Measurements from ENCODE around the gene HLA-DOA. TPM values are rescaled to one million over a fixed set of nuclear protein-coding genes. Genes with fewer than 3 reads are reported as not detected.

The HLA-DOA gene
- total RNA-seq, 1 experiment from 2014 or later: 13.6 TPM

- ChIA-PET CTCF (no interaction called here), POLR2A (no interaction called here)
- ATAC-seq: no peak
- no peaks in the 10 kb centered on the region for H3K9me3 Mint-ChIP-seq
- no peaks in the 10 kb centered on the region for H3K36me3 Mint-ChIP-seq
- DNase-seq (ENCODE audit: low spot score): no peak
- TF ChIP-seq CTCF (IDR thresholded peaks at IDR 0.05): no peak
- TF ChIP-seq PREB (CRISPR knock-in tag; IDR thresholded peaks at IDR 0.05; ENCODE audit: borderline replicate concordance): no peak
- TF ChIP-seq E2F4 (CRISPR knock-in tag; IDR thresholded peaks at IDR 0.05; ENCODE audit: borderline replicate concordance, low read depth): no peak
- TF ChIP-seq ETV6 (CRISPR knock-in tag; IDR thresholded peaks at IDR 0.05): no peak
- no peak for TF ChIP-seq E2F1 (CRISPR knock-in tag; IDR thresholded peaks at IDR 0.05)
- TF ChIP-seq NR3C1 (CRISPR knock-in tag; conservative IDR thresholded peaks at IDR 0.05; ENCODE audit: low read depth): no peak
- no peak for TF ChIP-seq SOX15 (CRISPR knock-in tag; IDR thresholded peaks at IDR 0.05)
- no peak for TF ChIP-seq ZNF263 (CRISPR knock-in tag; IDR thresholded peaks at IDR 0.05; ENCODE audit: low read depth)
- TF ChIP-seq TP53 (CRISPR knock-in tag; IDR thresholded peaks at IDR 0.05): no peak
- no peak for TF ChIP-seq EMX1 (CRISPR knock-in tag; IDR thresholded peaks at IDR 0.05)
- no peak for TF ChIP-seq USF1 (CRISPR knock-in tag; IDR thresholded peaks at IDR 0.05)
- TF ChIP-seq CBFB (CRISPR knock-in tag; IDR thresholded peaks at IDR 0.05; ENCODE audit: low read depth): no peak
- TF ChIP-seq ATF2 (CRISPR knock-in tag; IDR thresholded peaks at IDR 0.05; ENCODE audit: borderline replicate concordance, low read depth): no peak
- H3K27ac Mint-ChIP-seq: no peak overlapping the region
- H3K27me3 Mint-ChIP-seq (ENCODE audit: low read depth): no peaks in the 10 kb centered on the region; the same call in 1 of the 2 replicates
- H3K4me1 Mint-ChIP-seq: peaks cover 10% of the 10 kb centered on the region
- no peak overlapping the region for H3K4me3 Mint-ChIP-seq
Observed at GRCh38 chr6:33023536-33023935, 14.1 kb upstream of the HLA-DOA start.

- ATAC-seq (no peak), DNase-seq (ENCODE audit: low spot score) (no peak)
- Mint-ChIP-seq H3K36me3 (no peaks in the 10 kb centered on the region), H3K4me1 (peaks cover 18% of the 10 kb centered on the region), H3K27ac (no peak overlapping the region), H3K4me3 (no peak overlapping the region), H3K9me3 (no peaks in the 10 kb centered on the region), H3K27me3 (ENCODE audit: low read depth) (no peaks in the 10 kb centered on the region; the same call in 1 of the 2 replicates)
- TF ChIP-seq ZNF121 (CRISPR knock-in tag; IDR thresholded peaks at IDR 0.05) (no peak), CBFB (CRISPR knock-in tag; IDR thresholded peaks at IDR 0.05; ENCODE audit: low read depth) (no peak), USF1 (CRISPR knock-in tag; IDR thresholded peaks at IDR 0.05) (no peak), GRHL2 (CRISPR knock-in tag; IDR thresholded peaks at IDR 0.05; ENCODE audit: insufficient replicate concordance, severe bottlenecking) (no peak), MAX (CRISPR knock-in tag; IDR thresholded peaks at IDR 0.05) (no peak), PREB (CRISPR knock-in tag; IDR thresholded peaks at IDR 0.05; ENCODE audit: borderline replicate concordance) (no peak)
- CTCF ChIA-PET: no interaction called here
- POLR2A ChIA-PET: no interaction called here
Observed at GRCh38 chr6:33021917-33022316, 12.5 kb upstream of the HLA-DOA start.

Measured in WTC11 (cell line).